GM18873 (cell line): ENCODE results near the gene NAALADL2.
"Not testable (repeated sequence)": the region's sequence is repeated elsewhere in the genome, so short reads cannot be mapped to it uniquely, and the experiment has no call there.

Source experiments
- ATAC-seq: cut with Tn5 transposase; IDR thresholded peaks from one replicate; pipeline ENCODE4 v1.9.1; 2021; ENCODE audit warnings: mild to moderate bottlenecking, moderate library complexity, moderate number of reproducible peaks; ENCODE audit not compliant: unreplicated experiment, low FRiP score

The NAALADL2 gene

DNA sequence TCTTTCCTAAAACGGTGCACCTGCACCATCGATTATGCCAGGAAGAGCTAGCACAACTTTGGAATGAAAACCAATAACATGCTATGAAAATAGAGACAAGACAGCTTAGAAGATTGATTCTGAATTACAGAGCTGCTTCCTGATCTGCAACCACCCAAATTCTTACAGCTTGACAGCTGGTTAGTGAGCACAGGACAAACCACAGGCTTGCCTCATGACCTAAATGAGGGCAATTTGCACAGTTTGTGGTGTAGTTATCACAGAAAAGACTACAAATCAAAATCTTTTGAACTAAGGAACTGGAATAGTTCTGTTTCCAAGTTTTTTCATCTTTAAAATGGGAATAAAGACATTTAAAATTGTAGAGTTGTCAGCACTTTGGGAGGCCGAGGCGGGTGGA, 533.5 kb downstream of the NAALADL2 start:
- no peak for ATAC-seq

DNA sequence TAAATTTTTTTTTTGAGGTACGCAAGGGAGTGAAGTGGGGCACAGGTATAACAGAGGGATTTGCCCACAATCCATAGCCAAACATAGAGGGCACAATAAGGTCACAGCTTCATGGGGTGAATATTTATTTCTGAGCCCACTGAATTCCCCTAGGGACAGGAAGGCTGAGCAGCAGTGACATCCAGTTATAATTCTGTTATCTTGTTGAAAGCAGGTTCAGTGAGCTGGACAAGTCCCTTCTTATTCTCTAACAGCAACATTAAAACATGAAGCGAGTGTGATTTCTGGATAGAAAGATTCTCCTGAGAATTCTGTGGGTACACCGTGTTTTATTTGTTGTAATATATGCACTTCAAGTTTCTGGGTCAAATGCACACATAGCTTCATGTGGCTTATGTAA, 538.2 kb downstream of the NAALADL2 start:
- ATAC-seq = no peak

DNA sequence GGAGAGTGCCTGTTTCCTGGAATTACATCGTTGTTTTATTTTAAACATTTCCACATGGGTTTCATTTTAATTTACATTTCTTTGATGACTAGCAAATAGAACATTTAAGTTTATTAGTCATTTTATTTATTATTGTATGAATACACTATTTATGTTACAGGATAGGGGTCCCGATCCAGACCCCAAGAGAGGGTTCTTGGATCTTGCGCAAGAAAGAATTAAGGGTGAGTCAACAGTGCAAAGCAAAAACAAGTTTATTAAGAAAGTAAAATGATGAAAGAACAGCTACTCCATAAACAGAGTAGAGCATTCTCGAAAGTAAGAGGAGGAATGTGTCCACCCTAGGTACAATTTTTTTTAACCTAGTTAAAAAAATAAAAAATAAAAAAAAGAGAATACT, 539.5 kb downstream of the NAALADL2 start:
- no peak for ATAC-seq

DNA sequence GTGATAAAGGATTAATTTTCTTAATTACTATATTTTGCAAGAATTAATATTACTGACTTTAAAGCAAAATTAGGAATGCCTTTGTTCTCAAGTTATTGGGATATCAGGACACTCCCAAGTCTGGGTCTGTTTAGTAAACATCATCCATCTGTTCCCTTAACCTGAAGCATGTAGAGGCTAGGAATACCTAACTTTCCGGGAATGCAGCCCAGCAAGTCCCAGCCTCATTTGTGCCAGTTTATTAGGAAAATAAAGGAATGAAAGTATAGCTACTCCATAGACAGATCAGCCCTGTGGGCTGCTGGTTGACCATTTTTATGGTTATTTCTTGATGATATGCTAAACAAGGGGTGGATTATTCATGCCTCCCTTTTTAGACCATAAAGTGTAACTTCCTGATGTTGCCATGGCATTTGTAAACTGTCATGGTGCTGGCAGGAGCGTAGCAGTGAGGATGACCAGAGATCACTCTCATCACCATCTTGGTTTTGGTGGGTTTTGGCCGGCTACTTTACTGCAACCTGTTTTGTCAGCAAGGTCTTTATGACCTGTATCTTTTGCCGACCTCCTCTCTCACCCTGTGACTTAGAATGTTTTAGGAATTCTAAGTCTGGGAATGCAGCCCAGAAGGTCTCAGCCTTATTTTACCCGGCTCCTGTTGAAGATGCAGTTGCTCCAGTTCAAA, 540.2 kb downstream of the NAALADL2 start:
- no peak for ATAC-seq

DNA sequence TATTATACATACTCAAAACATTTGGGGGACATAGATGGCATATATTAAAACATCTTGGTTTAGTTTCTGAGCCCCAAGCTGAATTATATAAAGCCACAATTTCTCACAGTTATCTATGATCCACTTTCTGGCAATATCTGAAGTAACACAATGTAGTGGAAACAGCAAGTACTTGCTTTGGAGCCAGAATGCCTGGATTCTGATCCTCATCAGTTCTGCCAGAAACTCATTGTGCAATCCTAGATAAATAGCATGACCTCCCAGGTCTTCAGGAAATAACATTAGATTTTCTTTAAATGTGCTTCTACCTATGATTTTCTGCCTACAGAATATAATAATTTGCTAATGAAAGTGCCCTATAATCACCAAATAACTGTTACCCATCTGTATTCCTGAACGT, 544.9 kb downstream of the NAALADL2 start:
- ATAC-seq = no peak

DNA sequence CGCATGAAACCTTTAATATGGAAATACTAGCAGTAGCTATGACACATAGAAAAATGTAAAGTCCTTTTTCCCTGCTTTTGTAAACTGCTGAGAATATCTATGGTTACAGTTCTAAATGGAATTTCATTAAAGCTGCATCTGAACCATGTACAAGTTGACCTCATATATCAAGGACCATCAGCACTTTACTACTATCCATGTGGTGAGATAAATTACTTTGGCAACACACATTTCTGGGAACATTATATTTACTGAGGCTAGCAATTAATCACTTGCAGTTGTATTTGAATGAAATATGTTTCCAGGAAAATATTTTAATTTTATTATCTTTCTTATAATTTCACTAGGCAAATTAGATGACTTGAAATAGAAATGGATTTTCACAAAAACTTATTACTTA, 545.5 kb downstream of the NAALADL2 start:
- no peak for ATAC-seq

DNA sequence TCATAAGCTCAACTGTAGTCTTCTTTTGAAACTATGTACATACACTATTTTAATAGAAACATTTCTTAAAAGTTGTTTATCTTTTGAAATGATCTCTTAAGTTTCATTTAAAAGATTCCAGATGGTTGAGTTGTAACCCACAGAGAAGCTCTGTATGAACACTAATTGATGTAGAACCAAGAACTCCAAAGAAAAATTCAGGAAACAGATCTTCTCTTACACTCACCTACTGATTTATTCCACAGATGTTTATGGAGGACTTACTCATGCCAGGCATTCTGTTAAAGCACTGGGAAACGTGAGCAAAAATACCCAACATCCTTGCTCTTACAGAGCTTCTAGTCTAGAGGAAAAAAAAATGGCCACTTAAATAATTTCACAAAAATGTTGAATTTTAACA, 551.1 kb downstream of the NAALADL2 start:
- no peak for ATAC-seq

DNA sequence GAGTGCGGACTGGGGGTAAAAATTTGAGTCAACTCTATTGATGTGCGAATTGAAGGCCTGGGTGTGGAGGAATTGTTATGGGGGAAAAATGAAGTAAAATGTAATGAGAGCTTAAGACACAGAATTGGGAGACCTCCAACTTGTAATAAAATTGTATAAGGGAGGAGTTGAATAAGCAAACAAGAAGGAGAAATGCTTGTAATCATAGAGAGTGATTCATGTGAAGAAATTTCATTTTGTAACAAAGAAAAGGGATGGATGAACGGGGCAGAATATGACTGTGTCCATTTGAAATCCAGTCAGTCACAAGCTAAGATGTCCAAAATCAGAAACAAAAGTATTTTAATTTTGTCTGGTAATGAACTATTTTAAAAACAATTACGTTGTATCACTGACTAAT, 552.3 kb downstream of the NAALADL2 start:
- no peak for ATAC-seq

DNA sequence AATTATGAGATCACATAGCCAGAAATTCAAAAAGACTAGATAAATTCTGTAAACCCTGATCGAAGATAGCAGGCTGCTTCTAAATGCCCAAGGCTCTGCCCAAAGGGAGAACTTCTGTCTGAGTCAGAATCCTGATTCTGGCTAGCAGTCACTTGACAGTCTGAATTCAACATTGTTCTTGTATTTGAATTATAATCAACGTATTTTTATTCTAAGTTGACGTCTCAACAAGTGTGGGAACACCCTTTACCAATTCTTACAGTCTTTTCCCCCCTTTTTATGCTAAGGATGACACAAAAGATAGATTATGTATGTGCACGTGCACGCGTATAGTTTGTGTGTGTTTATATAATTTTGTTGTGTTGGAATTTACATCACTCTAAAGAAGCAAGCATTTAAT, 552.8 kb downstream of the NAALADL2 start:
- ATAC-seq = no peak

DNA sequence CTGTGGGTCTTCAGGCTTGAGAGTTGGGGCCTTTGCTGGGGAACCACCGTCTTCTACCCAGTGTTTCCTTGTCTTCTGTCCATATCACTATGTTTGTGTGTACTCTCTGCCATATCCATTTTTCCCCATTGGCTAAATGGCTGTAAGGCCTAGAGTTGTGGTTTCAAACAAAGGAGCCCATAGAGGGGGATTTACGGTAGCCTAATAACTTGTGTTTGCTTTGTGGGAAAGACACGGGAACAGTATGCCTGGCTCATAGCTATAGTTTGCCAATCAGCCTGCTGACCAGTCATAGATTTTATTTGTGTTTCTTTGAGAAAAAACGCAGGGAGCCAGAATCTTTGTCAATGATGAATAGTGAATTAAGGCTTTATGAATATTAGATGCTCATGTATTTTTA, 554.8 kb downstream of the NAALADL2 start:
- no peak for ATAC-seq

DNA sequence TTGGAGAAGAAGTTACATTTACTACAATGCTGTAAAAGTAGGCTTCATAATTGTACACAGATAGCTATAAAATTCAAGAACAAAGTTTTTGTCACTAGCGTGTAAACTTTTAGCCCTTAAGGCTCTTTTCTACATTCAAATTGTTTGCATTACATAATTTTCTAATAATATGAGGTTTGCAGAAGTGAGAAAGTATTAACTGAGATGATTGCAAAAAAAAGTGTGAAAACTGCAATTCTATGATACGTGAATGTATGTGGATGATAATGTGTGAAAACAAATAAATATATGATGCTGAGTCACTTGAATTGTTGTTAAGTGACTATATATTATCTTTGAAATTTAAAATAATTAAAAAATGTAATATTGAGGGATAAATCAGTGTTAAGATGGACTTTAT, 557.5 kb downstream of the NAALADL2 start:
- ATAC-seq = no peak

DNA sequence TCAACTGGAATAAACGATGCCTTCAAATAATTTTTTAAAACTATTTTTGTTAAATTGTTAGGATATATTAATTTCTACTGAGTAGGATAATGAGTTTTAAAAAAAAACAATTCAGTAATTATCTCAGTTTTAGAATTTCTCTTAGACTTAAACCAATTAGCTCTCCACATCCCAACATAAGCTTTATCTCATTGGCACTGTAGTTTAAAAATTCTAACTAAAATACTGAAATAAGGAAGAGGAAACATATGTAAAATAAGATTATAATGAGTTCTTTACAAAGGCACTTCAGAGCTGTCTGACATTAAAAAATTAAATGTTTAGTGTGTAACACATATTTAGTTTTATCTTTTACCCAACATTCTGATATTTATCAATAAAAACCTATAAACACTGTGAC, 558.3 kb downstream of the NAALADL2 start:
- no peak for ATAC-seq

DNA sequence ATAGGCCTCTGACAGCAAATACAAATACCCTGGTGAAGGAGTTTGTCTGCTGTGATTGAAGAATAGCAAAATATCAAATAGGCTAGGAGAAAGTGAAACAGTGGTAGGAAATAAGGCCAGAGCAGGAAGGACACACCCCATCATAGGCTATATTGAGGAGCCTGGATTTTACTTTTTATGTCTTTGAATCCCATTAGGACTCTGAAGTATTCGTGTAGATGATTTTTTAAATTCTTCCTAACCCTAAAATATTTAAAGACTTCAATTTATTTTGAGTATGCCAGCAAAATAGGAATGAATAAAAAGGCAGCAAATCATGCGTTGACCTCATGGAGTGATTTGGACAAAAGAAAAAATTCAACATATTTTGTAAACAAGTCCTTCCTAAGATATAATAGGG, 562.8 kb downstream of the NAALADL2 start:
- ATAC-seq = no peak

DNA sequence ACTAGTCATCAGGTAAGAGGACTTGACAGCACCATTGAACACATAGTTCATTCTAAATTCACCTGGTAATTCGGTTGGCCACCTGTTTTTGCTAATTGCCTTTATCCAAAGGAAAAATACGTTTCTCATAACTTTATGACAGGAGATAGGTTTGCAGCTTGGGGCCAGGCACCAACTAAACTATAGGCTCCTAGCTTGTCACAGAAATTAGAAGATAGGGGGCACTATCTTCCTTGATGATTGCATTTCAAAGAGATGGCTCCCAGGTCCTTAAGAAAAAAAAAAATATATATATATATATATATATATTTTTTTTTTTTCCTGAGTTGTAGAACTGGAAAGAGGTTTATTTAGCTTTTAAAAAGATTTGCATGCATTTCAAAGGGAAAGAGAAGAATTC, 563.6 kb downstream of the NAALADL2 start:
- no peak for ATAC-seq

DNA sequence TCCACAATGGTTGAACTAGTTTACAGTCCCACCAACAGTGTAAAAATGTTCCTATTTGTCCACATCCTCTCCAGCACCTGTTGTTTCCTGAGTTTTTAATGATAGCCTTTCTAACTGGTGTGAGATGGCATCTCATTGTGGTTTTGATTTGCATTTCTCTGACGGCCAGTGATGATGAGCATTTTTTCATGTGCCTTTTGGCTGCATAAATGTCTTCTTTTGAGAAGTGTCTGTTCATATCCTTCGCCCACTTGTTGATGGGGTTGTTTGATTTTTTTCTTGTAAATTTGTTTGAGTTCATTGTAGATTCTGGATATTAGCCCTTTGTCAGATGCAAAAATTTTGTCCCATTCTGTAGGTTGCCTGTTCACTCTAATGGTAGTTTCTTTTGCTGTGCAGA, 564.7 kb downstream of the NAALADL2 start:
- ATAC-seq = not testable (repeated sequence)

DNA sequence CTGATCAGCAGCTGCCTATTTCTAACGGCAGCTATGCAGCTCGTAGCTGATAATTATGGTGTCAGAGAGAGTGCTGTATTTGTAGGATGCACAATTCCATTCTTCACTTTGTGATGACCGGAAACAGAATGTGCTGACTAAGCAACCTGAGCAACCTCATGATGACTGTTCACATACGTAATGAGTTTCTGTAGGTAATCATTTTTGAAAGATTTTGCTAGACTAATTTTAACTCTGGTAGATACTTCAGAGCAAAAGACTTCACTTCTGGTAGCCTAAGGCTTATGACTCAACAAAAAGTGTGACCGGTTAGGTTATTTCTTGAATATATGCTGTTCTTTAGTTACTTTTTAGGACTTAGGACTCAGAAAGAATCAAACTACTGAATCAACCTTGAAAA, 567.7 kb downstream of the NAALADL2 start:
- no peak for ATAC-seq

DNA sequence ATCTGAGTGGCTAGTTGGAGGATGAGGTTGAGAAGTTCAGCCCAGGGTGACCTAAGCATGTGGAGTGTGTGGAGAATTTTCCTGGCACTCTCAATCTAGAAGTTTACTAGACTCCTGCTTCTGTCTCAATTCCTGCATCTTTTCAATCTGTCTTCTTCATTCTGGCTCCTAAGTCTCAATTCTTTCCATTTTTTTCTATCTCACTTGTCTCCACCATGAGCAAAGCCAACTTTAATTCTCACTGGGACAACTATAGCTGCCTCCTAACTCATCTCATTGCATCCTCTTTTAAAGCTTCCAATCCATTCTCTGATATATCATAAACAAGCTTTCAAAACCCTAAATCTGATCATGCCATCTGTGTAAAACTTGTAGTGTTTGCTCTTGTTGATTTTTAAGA, 569.3 kb downstream of the NAALADL2 start:
- no peak for ATAC-seq

DNA sequence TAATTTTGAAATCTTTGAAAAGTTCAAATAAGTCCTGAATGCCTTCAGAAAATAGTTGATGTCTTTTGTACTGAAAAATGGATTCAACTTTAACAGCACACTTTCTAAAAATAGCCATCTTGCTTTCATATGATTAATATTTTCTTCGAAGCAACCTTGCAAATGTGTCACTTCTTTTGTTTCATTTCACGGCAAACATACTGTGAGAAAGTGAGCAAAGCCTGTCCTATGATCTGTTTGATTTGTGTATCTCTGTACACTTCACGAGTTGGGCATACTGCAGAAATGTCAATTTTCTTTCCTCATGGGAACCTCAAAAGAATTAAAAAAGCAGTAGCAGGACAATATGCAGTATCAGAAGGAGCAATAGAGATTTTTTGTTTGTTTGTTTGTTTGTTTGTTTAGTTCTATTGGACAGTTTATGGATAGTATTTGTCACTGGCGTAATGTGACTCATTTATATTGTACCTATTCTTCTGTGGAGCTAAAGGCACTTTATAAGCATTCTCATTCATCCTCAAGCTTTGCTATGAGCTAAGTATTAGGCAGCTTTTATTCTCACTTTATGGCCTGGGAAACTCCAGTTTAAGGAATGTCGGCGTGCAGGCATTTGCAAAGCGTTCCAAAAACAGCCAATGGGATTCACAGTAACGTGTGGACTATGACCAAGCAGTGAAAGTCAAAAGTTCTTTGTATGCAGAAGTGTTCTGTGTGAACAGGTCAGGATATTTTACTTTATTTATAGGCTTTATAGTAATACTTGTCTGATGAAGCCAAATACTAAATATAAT, 572.0 kb downstream of the NAALADL2 start:
- ATAC-seq = no peak

DNA sequence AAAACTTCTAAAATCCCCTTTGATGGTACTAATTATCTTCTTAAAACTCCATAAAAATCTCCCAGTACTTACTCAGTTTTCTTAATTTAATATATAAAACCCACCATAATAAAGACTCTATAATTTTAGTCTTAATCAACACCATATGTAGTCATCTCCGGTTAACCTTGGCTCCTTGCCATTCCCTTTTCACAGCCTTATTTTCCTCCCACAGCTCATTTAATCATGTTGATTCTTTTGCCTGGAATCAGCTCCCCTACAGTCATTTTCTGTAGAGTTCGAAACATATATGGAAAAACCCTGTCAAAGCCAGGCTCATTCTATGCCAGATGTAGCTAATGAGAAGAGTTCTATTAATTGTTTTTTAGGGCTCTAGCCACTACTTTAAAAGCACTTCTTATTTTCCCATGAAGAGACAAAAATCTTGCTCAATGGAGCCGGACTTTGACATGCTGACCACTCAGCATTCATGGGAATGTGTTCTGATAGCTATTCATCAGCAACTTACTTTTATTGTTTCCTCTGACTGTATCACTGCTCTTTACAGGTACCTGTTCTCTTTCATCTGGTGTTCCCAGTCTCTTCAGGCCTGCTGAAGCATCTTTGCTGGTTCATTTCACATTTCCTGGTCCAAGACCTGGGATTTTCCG, 573.4 kb downstream of the NAALADL2 start:
- no peak for ATAC-seq

DNA sequence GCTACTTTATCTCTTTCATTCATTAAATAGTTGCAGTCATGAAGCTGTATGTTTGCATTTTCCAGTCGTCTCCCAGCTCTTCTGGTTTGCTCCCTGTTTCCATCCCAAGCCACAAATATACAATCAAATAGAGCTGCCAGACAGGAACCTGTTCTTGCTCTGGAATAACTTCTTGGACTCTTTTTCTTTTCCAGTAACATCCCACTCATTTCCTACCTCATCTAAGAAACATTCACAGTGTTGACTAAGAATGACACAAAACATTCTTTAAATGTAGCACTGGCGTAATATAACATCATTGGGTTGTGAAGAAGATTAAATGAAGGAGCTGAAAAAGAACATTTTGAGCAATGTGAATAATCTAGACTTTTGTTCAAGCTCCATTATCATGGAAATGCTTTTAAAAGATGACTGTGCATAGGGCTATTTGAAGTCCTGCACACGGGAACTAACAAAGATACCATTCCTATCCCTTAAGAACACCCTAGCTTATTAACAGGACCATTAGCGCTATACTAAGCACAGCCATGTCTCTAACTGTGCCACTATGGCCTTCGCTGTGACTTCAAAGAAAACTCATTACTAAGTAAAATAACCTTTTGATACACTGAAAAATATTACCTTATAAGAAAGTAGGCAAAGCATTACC, 574.0 kb downstream of the NAALADL2 start:
- ATAC-seq = no peak

DNA sequence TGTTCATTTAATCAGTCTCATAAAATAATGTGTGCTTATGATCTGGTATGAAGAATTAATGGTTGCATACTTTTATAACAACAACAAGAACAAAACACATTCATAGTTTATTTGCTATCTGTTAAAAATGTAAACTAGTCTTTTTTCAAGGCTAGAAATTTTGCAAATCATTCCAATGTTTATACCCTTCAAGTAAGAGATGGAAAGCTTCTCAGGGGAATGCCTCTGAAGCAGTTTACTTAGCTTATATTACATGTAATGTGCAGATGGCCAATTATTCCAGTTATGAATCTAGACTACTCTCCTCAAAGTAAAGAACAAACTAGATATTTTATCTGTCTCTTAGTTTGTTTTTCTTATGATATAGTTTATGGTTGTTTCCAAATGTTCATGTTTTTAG, 575.4 kb downstream of the NAALADL2 start:
- ATAC-seq = no peak
